ENCODE measurements around the gene MLST8. TPM values are rescaled to one million over a fixed set of nuclear protein-coding genes. Genes with fewer than 3 reads are reported as not detected.

The MLST8 gene
- polyA plus RNA-seq, 1 experiment: 62.7 TPM

- CTCF ChIA-PET: no interaction called here
- TF ChIP-seq CTCF (IDR thresholded peaks at IDR 0.05; ENCODE audit: insufficient read depth, low read depth, low read length): no peak
- H3K27me3 ChIP-seq (ENCODE audit: control insufficient read depth, insufficient read depth, low read length): no peaks in the 10 kb centered on the region
- POLR2A ChIA-PET: no interaction called here
- no peak for DNase-seq (ENCODE audit: low read depth)
- peaks cover 35% of the 10 kb centered on the region for H3K36me3 ChIP-seq (ENCODE audit: control insufficient read depth, insufficient read depth, low read length)
- H3K4me3 ChIP-seq (ENCODE audit: low read depth, low read length): no peak overlapping the region
These were observed 23.8 kb downstream of the MLST8 start for GRCh38 chr16:2229091-2229490.

GRCh38 chr16:2229632-2230250 lies 24.5 kb downstream of the MLST8 start:
- no peak for DNase-seq (ENCODE audit: low read depth)
- POLR2A ChIA-PET: no interaction called here
- Histone ChIP-seq H3K4me3 (ENCODE audit: low read depth, low read length) (no peak overlapping the region), H3K36me3 (ENCODE audit: control insufficient read depth, insufficient read depth, low read length) (peaks cover 39% of the 10 kb centered on the region), H3K27me3 (ENCODE audit: control insufficient read depth, insufficient read depth, low read length) (no peaks in the 10 kb centered on the region)
- CTCF ChIA-PET: no interaction called here
- TF ChIP-seq CTCF (IDR thresholded peaks at IDR 0.05; ENCODE audit: insufficient read depth, low read depth, low read length): no peak

- CTCF ChIA-PET: no interaction called here
These were observed 25.1 kb downstream of the MLST8 start for GRCh38 chr16:2230376-2230775.

GRCh38 chr16:2231016-2231931 lies 26.0 kb downstream of the MLST8 start:
- peaks cover 45% of the 10 kb centered on the region for H3K36me3 ChIP-seq (ENCODE audit: control insufficient read depth, insufficient read depth, low read length)
- CTCF ChIA-PET: no interaction called here
- H3K4me3 ChIP-seq (ENCODE audit: low read depth, low read length): no peak overlapping the region
- no peak for DNase-seq (ENCODE audit: low read depth)
- POLR2A ChIA-PET: no interaction called here
- H3K27me3 ChIP-seq (ENCODE audit: control insufficient read depth, insufficient read depth, low read length): no peaks in the 10 kb centered on the region
- TF ChIP-seq CTCF (IDR thresholded peaks at IDR 0.05; ENCODE audit: insufficient read depth, low read depth, low read length): no peak

More at GRCh38 chr16:2230376-2230775, 25.1 kb downstream of the MLST8 start:
- Histone ChIP-seq H3K36me3 (ENCODE audit: control insufficient read depth, insufficient read depth, low read length) (peaks cover 43% of the 10 kb centered on the region), H3K27me3 (ENCODE audit: control insufficient read depth, insufficient read depth, low read length) (no peaks in the 10 kb centered on the region), H3K4me3 (ENCODE audit: low read depth, low read length) (no peak overlapping the region)
- POLR2A ChIA-PET: no interaction called here
- no peak for TF ChIP-seq CTCF (IDR thresholded peaks at IDR 0.05; ENCODE audit: insufficient read depth, low read depth, low read length)
- no peak for DNase-seq (ENCODE audit: low read depth)

- DNase-seq (ENCODE audit: low read depth): no peak
- CTCF ChIA-PET: no interaction called here
- POLR2A ChIA-PET: no interaction called here
- Histone ChIP-seq H3K36me3 (ENCODE audit: control insufficient read depth, insufficient read depth, low read length) (peaks cover 44% of the 10 kb centered on the region), H3K27me3 (ENCODE audit: control insufficient read depth, insufficient read depth, low read length) (no peaks in the 10 kb centered on the region), H3K4me3 (ENCODE audit: low read depth, low read length) (no peak overlapping the region)
- no peak for TF ChIP-seq CTCF (IDR thresholded peaks at IDR 0.05; ENCODE audit: insufficient read depth, low read depth, low read length)
These were observed 27.1 kb downstream of the MLST8 start for GRCh38 chr16:2232094-2232990.
